SU-DHL-6 (cell line): Measurements from ENCODE around the gene AIFM2.

Source experiments
- H2AFZ ChIP-seq: fragments of 200-600 bp; sonication (generic); 2 replicates; pipeline ENCODE4 v1.6.1; 2014; ENCODE audit warnings: low read depth, mild to moderate bottlenecking, moderate library complexity, mixed read lengths, antibody characterized with exemption, low read length; ENCODE audit not compliant: severe bottlenecking
- H3F3A ChIP-seq: fragments of 200-600 bp; shearing (Covaris generic); 2 replicates; pipeline ENCODE4 v1.6.0; 2016; ENCODE audit warnings: antibody characterized with exemption, mild to moderate bottlenecking; ENCODE audit not compliant: insufficient read depth
- H3K27ac ChIP-seq: fragments of 200-600 bp; sonication (generic); 2 replicates; pipeline ENCODE4 v1.5.1; 2016; ENCODE audit warnings: low read depth, mild to moderate bottlenecking, low read length, moderate library complexity, mixed read lengths
- H3K27me3 ChIP-seq: fragments of 200-600 bp; sonication (generic), shearing (Covaris generic); 2 replicates; pipeline ENCODE4 v1.6.0; 2014; ENCODE audit warnings: mild to moderate bottlenecking, low read length
- H3K36me3 ChIP-seq: fragments of 200-600 bp; sonication (generic); 2 replicates; pipeline ENCODE4 v1.6.1; 2014; ENCODE audit warnings: mild to moderate bottlenecking, low read length, mixed read lengths
- H3K4me2 ChIP-seq: fragments of 300-600, 200-600 bp; shearing (Covaris generic), sonication (generic); 2 replicates; pipeline ENCODE4 v1.6.0; 2014; ENCODE audit warnings: low read length, low read depth, mild to moderate bottlenecking; ENCODE audit not compliant: poor library complexity, severe bottlenecking
- H3K4me3 ChIP-seq: fragments of 200-600 bp; sonication (generic); 2 replicates; pipeline ENCODE4 v1.5.1; 2014; ENCODE audit warnings: antibody characterized with exemption, low read length, mild to moderate bottlenecking, mixed read lengths; ENCODE audit not compliant: insufficient read depth, poor library complexity, severe bottlenecking
- H3K79me2 ChIP-seq: fragments of 200-600 bp; sonication (generic); 2 replicates; pipeline ENCODE4 v1.6.1; 2014; ENCODE audit warnings: mild to moderate bottlenecking, low read length, moderate library complexity; ENCODE audit not compliant: insufficient read depth
- H3K9ac ChIP-seq: fragments of 200-600 bp; sonication (generic); 2 replicates; pipeline ENCODE4 v1.7.0; 2014; ENCODE audit warnings: mild to moderate bottlenecking, low read length
- H3K9me2 ChIP-seq: fragments of 200-600 bp; sonication (generic); replicated peaks from 2 replicates; pipeline ENCODE4 v1.6.1; 2014; ENCODE audit warnings: low read length; ENCODE audit not compliant: insufficient read depth
- H3K9me3 ChIP-seq: fragments of 200-600 bp; sonication (generic); 2 replicates; pipeline ENCODE4 v1.6.1; 2014; ENCODE audit warnings: low read length, mixed read lengths; ENCODE audit not compliant: insufficient read depth
- H4K20me1 ChIP-seq: fragments of 200-600 bp; sonication (generic); 2 replicates; pipeline ENCODE4 v1.6.1; 2014; ENCODE audit warnings: low read depth, mild to moderate bottlenecking, antibody characterized with exemption, low read length, moderate library complexity, mixed read lengths
- EZH2phosphoT487 ChIP-seq: fragments of 200-600 bp; sonication (generic), shearing (Covaris generic); conservative IDR thresholded peaks from 2 replicates; pipeline ENCODE4 v1.6.1; 2018; ENCODE audit warnings: mild to moderate bottlenecking, antibody characterized with exemption, low read length, moderate library complexity, mixed read lengths
- TF ChIP-seq, protein P1 (sequence below): fragments of 200-600 bp; sonication (generic); IDR thresholded peaks from one replicate; pipeline ENCODE4 v1.5.1; 2017; ENCODE audit warnings: antibody characterized with exemption, mild to moderate bottlenecking, low read length, moderate library complexity; ENCODE audit not compliant: insufficient read depth, poor library complexity, severe bottlenecking

The AIFM2 gene

DNA sequence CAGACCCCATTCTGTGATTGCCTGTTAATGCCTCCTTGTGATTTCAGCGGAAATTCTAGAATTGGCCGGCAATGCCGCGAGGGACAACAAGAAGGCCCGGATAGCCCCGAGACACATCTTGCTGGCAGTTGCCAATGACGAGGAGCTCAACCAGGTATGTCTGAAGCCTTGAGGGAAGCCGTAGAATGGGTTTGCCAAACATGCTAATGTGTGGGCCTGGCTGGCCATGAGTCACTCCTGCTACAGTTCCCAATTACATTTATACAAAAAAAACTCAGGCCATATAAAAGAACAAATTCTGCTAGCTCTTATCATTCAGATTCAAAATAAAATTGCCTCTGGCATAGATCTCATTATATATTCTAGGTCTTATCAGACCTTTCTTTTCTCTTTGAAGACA lies 42.6 kb downstream of the AIFM2 start:
- Histone ChIP-seq H3K36me3 (no peaks in the 10 kb centered on the region), H3K79me2 (no peaks in the 10 kb centered on the region), H3K4me2 (no peak overlapping the region), H3K9me2 (no peaks in the 10 kb centered on the region), H3K4me3 (no peak overlapping the region), H4K20me1 (no peaks in the 10 kb centered on the region), H3K9me3 (no peaks in the 10 kb centered on the region), H3K27me3 (no peaks in the 10 kb centered on the region), H3K9ac (no peak overlapping the region), H3K27ac (no peak overlapping the region), H3F3A (no peaks in the 10 kb centered on the region), H2AFZ (no peak overlapping the region)
- no peak for TF ChIP-seq EZH2phosphoT487
- TF ChIP-seq, protein P1, sequence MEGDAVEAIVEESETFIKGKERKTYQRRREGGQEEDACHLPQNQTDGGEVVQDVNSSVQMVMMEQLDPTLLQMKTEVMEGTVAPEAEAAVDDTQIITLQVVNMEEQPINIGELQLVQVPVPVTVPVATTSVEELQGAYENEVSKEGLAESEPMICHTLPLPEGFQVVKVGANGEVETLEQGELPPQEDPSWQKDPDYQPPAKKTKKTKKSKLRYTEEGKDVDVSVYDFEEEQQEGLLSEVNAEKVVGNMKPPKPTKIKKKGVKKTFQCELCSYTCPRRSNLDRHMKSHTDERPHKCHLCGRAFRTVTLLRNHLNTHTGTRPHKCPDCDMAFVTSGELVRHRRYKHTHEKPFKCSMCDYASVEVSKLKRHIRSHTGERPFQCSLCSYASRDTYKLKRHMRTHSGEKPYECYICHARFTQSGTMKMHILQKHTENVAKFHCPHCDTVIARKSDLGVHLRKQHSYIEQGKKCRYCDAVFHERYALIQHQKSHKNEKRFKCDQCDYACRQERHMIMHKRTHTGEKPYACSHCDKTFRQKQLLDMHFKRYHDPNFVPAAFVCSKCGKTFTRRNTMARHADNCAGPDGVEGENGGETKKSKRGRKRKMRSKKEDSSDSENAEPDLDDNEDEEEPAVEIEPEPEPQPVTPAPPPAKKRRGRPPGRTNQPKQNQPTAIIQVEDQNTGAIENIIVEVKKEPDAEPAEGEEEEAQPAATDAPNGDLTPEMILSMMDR = no peak

DNA sequence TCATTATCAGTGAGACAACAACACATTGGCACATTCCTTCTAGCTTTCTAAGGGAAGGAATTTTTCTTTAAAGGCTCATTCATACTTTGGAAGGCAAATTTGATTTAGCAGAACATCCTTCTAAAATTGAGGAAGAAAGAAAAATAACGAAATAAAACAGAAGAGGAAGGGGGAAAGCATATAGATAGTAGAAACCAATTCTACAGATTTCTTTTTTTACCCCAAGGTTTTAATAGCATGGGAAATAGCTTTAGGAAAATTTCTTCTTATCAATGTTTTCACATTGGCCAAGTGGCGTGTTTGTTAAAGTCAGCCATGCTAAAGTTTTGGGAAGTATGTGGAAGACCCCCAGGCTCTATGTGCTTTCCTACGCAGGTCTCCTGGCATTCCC lies 44.3 kb downstream of the AIFM2 start:
- H3F3A ChIP-seq = no peaks in the 10 kb centered on the region
- H3K9me3 ChIP-seq = no peaks in the 10 kb centered on the region
- no peaks in the 10 kb centered on the region for H3K27me3 ChIP-seq
- H3K36me3 ChIP-seq = no peaks in the 10 kb centered on the region
- H3K4me3 ChIP-seq = no peak overlapping the region
- H2AFZ ChIP-seq = no peak overlapping the region
- no peak for TF ChIP-seq EZH2phosphoT487
- TF ChIP-seq, protein P1 = no peak
- no peaks in the 10 kb centered on the region for H4K20me1 ChIP-seq
- H3K9me2 ChIP-seq = no peaks in the 10 kb centered on the region
- no peak overlapping the region for H3K27ac ChIP-seq
- H3K79me2 ChIP-seq = no peaks in the 10 kb centered on the region
- no peak overlapping the region for H3K4me2 ChIP-seq
- no peak overlapping the region for H3K9ac ChIP-seq

DNA sequence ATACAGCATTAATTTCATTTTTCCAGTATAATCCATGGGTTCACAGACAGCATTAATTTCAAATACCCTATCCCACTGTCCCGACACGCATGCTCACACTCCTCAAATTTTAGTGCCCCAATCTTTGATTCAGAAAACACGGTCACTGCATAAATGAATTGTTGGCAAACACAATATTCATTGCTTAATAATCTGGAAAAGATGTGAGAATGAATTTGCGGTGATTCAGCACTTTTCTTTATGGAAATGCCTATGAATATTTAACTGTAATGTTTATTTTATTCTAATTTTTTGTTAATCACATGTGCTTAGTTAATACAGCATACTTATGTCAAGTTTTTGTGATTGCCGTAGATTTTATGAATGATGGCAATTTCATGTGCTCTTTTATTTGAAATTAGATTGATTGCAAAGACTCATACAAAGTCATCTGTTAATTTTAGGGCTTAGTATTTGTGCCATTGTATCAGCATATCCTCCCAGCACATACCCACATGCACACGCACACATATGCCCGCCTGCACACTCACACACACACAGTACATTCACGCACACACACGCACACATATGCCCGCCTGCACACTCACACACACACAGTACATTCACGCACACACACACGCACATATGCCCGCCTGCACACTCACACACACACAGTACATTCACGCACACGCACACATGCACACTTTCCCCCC lies 44.9 kb downstream of the AIFM2 start:
- Histone ChIP-seq H2AFZ (no peak overlapping the region), H3K27me3 (no peaks in the 10 kb centered on the region), H3K9me3 (no peaks in the 10 kb centered on the region), H3K9me2 (no peaks in the 10 kb centered on the region), H4K20me1 (no peaks in the 10 kb centered on the region), H3K79me2 (no peaks in the 10 kb centered on the region), H3K27ac (no peak overlapping the region), H3K4me2 (no peak overlapping the region), H3K36me3 (no peaks in the 10 kb centered on the region), H3K9ac (no peak overlapping the region), H3F3A (no peaks in the 10 kb centered on the region), H3K4me3 (no peak overlapping the region)
- TF ChIP-seq EZH2phosphoT487 = no peak
- TF ChIP-seq, protein P1 = no peak
